Mucosa of stomach (tissue), 1 donor: ENCODE data around the gene MC1R.
"Not testable (repeated sequence)": the region's sequence is repeated elsewhere in the genome, so short reads cannot be mapped to it uniquely, and the experiment has no call there.

Source experiments
- H3K27me3 ChIP-seq: one replicate; pipeline ENCODE4 v1.7.0; 2013; ENCODE audit warnings: mild to moderate bottlenecking, low read length; ENCODE audit not compliant: control insufficient read depth, insufficient read depth
- H3K36me3 ChIP-seq: one replicate; pipeline ENCODE4 v1.7.0; 2013; ENCODE audit warnings: low read length; ENCODE audit not compliant: control insufficient read depth, insufficient read depth
- H3K4me1 ChIP-seq: one replicate; pipeline ENCODE4 v1.7.0; 2013; ENCODE audit warnings: mild to moderate bottlenecking, low read length; ENCODE audit not compliant: control insufficient read depth, insufficient read depth
- H3K4me3 ChIP-seq: one replicate; pipeline ENCODE4 v1.7.0; 2013; ENCODE audit warnings: low read length
- H3K9ac ChIP-seq: one replicate; pipeline ENCODE4 v1.7.0; 2013; ENCODE audit warnings: mild to moderate bottlenecking, low read length, moderate library complexity
- H3K9me3 ChIP-seq: one replicate; pipeline ENCODE4 v1.7.0; 2013; ENCODE audit warnings: mild to moderate bottlenecking, low read length, moderate library complexity; ENCODE audit not compliant: control insufficient read depth
- donor health status: Pancreatic carcinoma.

The MC1R gene

GRCh38 chr16:89965447-89966225, 47.0 kb downstream of the MC1R start:
- Histone ChIP-seq H3K4me1 (no peaks in the 10 kb centered on the region), H3K27me3 (no peaks in the 10 kb centered on the region), H3K9ac (no peak overlapping the region), H3K9me3 (no peaks in the 10 kb centered on the region), H3K36me3 (no peaks in the 10 kb centered on the region), H3K4me3 (no peak overlapping the region)

DNA sequence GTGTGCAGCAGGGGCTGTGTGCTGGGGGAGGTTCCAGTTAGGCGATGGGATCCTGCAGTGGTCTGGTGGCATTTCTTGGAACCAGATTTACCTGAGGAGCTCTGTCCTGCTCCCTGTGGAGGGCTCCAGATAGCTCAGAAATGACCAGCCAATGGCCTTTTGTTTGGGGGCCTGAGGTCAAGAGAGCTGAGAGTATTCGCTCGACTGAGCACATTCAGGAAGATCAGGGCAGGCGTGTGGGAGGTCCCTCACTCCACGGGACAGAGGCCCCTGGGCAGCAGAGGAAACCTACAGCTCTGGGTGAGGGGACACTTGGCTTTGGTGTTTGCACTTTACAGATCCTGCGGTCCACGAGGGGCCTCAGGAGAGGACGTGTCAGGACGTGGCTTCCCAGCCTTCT, 48.1 kb downstream of the MC1R start:
- Histone ChIP-seq H3K36me3 (no peaks in the 10 kb centered on the region), H3K9ac (no peak overlapping the region), H3K4me1 (peaks cover 10% of the 10 kb centered on the region), H3K27me3 (no peaks in the 10 kb centered on the region), H3K9me3 (no peaks in the 10 kb centered on the region), H3K4me3 (no peak overlapping the region)

- H3K9me3 ChIP-seq, H3K27me3 ChIP-seq, H3K4me3 ChIP-seq, H3K36me3 ChIP-seq, H3K9ac ChIP-seq: not testable (repeated sequence)
- H3K4me1 ChIP-seq = peaks cover 14% of the 10 kb centered on the region
Measured at GRCh38 chr16:89967436-89967835, 48.8 kb downstream of the MC1R start.

GRCh38 chr16:89968074-89968473, 49.4 kb downstream of the MC1R start:
- not testable (repeated sequence) for H3K27me3 ChIP-seq, H3K36me3 ChIP-seq, H3K9me3 ChIP-seq, H3K9ac ChIP-seq, H3K4me3 ChIP-seq
- H3K4me1 ChIP-seq = peaks cover 14% of the 10 kb centered on the region

DNA sequence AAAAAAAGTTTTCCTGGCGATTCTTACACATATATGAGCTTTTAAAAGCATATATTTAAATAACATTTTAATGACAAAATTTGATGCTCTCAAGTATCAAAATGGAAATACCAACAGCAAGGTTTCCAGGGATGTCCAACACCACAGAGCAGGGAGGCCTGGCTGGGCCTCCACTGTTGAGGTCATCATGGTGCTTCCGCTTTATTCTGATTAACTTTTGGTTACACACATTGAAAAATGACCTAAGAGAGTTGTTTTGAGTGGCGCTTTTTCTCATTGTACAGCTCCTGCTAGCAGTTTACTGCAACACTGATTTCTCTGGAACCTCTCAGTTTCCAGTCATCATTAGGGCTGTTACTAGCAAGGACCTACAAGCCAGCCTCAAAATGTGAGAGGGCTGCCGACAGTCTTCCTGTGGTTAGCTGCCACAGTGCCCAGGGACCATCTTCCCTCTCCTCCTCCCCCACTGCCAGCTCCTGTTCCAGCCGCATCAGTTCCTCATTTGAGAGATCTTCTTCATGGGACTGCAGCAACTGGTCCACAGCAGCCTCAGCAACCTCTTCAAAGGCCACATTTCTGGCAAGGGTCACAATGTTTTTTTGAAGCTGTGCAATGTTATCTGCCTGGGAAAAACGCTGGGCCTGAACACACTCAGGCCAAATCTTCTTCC, 51.2 kb downstream of the MC1R start:
- H3K4me3 ChIP-seq = no peak overlapping the region
- H3K4me1 ChIP-seq = peaks cover 23% of the 10 kb centered on the region
- no peaks in the 10 kb centered on the region for H3K36me3 ChIP-seq
- H3K27me3 ChIP-seq = no peaks in the 10 kb centered on the region
- no peaks in the 10 kb centered on the region for H3K9me3 ChIP-seq
- H3K9ac ChIP-seq = no peak overlapping the region
